ENCODE data around the gene SNRPE.

SNRPE gene

DNA sequence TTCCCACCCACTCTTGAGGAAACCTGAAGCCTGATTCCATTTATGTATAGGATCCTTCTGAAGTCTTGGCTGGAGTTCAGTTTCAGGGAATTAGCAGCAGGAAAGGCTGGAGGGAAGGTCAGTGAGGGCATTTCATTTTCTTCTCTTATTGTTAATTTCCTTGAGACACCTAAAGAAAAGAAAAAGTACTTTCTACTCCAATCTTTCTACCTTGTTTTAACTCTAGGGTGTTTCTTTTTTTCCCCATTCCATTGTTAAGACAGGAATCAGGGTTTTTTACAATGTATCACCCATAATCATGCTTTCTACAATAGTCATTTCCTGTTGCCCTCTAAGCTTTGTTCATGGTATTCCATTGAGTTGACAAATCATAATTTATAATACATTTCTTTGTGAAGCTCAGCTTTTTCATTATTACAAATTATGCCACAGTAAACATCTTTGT, 27.4 kb downstream of the SNRPE start:
- DNase-seq: no peak

DNA sequence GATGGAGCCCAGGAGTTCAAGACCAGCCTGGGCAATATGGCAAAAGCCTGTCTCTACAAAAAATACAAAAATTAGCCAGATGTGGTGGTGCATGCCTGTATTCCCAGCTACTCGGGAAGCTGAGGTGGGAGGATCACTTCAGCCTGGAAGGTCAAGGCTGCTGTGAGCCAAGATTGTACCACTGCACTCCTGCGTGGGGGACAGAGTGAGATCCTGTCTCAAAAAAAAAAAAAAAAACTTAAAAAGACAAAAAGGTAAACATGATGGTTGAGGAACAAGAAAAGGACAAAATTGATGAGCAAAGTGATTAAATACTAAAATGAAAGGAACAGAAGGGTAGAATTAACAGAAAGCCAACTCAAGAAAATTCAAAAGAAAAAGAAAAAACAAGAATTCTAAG, 30.6 kb downstream of the SNRPE start:
- no peak for DNase-seq

DNA sequence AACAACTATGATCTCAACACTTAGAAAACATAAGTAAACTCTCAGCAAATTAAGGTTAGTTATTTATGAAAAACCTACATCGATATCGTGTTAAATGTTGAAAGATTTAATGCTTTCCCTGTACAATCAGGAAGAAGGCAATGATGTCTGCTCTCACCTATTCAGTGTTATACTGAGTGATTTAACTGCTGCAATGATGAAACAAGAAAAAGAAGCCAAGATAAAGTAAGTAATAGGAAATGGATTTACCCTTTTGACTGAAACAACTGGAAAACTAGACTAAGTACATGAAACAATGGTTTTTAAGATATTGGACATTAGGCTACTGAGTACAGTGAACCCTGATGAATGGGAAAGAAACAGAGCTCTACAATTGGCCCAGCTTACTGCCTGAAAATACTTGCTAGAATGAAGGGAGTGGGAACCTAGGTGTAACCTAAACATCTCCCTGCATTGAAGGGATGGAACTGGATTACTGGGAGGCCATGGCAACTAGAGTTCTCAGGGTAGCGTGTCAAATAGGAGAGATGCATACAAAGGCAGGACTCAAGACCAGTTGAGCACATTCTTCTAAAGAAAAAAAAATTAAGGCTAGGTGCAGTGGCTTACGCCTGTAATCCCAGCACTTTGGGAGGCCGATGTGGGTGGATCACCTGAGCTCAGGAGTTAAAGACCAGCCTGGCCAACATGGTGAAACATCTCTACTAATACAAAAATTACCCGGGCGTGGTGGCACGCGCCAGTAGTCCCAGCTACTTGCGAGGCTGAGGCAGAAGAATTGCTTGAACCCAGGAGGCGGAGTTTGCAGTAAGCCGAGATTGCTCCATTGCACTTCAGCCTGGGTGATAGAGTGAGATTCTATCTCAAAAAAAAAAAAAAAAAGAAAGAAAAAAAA, 37.3 kb downstream of the SNRPE start:
- DNase-seq: no peak

DNA sequence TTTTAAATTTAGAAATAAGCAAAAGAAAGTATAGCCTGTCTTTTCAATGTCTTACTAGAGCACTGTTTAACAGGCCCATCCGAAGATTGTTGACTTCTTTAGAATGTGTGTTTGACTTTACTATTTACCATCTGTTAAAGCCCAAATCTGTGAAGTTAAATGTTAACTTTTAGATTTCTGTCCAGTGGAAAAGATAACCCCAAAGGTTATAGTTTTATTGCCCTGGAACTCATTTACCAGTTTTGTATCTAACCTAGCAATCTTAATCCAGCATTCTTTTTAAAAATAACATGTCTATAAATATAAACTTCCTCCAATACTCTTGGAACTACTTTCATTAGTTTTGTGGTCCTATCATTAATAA, 37.9 kb downstream of the SNRPE start:
- no peak for DNase-seq

DNA sequence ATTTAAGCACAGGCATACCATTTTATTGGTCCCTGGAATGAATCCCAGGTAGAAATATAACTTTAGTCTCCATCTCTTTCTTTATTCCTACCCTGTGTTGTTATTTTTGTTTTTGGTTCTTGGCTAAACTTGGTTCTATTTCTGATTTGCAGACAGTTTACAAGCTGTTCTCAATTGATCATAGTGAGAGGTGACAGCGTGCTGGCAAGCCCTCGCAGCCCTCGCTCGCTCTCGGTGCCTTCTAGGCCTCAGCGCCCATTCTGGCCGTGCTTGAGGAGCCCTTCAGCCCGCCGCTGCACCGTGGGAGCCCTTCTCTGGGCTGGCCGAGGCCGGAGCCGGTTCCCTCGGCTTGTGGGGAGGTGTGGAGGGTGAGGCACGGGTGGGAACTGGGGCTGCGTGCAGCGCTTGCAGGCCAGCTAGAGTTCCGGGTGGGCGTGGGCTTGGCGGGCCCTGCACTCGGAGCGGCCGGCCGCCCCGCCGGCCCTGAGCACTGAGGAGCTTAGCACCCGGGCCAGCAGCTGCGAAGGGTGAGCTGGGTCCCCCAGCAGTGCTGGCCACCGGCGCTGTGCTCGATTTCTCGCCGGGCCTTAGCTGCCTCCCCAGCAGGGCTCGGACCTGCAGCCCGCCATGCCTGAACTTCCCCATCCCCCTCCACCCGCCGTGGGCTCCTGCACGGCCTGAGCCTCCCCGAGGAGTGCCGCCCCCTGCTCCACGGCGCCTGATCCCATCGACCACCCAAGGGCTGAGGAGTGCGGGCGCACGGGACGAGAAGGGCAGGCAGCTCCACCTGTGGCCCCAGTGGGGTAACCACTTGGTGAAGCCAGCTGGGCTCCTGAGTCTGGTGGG, 38.7 kb downstream of the SNRPE start:
- no peak for DNase-seq

DNA sequence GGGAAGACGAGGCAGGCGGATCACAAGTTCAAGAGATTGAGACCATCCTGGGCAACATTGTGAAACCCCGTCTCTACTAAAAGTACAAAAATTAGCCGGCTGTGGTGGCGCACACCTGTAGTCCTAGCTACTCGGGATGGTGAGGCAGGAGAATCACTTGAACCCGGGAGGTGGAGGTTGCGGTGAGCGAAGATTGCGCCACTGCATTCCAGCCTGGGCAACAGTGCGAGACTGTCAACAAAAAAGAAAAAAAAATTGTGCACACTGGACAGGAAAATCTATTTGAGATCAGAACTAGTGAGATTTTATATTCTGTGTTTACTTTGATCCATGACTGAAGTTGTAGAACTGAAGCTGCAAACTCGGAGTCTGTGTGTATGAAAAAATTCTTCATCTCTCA, 40.2 kb downstream of the SNRPE start:
- DNase-seq: no peak

DNA sequence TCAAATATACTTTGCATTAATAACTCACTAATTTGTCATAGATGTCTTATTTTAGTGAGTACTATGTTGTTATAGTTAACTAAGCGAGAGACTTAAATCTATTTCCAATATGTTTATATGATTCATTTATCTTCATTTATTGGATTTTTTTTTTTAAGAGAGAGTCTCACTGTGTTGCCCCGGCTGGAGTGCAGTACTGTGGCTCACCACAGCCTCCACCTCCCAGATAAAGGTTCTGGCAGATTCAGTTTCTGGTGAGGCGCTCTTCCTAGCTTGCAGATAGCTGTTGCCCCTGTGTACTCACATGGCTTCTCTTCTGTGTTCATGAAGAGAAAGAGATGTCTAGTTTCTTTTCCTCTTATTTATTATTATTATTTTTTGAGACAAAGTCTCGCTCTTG, 43.9 kb downstream of the SNRPE start:
- DNase-seq: no peak

DNA sequence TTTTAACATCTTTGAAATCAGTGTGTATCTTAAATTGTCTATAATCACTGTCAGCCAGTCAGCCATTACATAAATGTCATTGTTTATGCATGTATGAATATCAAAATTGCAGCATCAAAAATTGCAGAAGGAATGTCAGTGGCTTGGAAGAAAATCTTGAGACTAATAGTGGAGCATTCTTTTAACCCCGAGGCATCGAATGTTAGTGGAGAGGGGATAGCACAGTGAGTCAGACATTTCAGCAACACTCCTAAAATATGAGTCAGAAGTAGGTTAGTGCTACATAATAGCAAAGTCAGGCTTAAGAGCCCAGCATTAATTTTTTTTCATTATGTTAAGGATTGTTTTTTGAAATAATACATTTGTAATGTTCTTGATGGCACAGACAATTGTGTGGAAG, 45.5 kb downstream of the SNRPE start:
- no peak for DNase-seq

DNA sequence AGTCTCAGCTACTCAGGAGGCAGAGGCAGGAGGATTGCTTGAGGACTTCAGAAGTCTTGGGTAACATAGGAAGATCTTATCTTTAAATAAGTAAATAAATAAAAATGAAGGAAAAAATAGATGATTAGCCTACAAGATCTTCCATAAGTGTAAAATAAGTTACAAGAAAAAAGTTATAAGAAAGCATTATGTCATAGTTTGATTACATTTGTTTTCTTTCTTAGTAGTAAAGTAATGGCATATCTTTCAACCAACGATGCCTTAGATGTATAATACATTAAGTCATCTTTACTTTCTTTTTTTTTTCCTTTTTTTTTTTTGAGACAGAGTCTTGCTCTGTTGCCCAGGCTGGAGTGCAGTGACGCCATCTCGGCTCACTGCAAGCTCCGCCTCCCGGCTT, 46.5 kb downstream of the SNRPE start:
- no peak for DNase-seq

DNA sequence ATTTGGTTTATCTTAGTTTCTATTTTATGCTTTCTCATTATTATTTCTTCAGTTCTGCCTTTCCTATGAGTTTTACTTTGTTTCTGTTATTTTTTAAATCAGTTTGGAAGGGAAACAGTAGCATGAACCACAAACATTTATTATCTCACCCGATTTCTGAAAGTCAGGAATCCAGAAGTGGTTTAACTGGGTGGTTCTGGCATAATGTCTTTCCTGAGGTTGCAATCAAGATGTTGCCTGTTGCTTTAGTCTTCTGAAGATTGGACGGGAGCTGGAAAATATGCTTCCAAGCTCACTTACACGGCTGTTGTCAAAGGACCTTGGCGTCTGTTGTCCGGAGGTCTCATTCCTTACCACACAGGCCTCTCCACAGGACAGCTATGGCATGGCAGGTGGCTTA, 50.4 kb downstream of the SNRPE start:
- DNase-seq: no peak

DNA sequence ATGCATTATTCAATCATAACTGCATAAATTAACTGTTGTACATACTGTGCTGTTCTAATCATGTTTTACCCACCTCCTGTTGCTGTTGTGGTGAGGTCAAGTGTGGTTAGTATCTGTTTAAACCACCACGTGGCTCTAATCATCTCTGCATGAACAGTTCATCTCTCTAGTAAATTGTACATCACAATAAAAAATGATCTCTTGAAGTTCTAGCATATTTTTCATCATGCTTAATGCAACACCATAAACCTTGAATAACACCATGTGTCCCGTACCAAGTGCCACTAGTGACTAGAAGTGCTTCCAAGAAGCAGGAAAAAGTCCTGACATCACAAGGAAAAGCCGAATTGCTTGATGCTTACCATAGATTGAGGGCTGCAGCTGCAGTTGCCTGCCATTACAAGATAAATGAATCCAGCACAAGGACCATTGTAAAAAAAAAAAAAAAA, 51.7 kb downstream of the SNRPE start:
- DNase-seq: no peak

DNA sequence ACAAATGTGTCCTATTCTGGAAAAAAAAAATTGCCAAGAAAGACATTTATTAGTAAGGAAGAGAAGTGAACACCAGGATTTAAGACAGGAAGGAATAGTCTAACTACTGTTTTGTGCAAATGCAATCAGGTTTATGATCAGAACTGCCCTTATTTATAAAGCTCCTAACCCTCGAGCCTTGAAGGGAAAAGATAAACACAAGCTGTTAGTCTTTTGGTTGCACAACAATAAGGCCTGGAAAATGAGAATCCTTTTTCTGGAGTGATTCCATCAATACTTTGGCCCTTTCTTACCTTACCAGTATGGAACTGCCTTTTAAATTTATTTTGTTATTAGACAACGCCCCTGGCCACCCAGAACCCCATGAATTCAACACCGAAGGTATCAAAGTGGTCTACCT, 52.9 kb downstream of the SNRPE start:
- DNase-seq: no peak

DNA sequence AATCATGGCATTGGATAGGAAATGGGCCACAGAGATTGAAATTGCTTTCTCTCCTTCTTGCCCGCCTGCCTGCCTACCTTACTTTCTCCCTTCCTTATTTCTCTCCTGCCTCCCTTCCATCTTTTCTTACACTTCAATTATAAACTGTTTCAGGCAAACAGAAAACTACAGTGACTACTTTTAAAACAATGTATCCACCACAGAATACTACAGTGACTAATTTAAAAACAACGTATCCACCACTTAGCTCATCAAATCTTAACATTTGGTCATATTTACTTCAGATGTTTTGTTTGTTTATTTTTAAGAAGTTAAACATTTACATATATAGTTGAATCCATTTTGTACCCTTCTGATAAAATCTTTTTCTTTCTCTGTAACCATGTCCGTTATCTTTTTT, 54.4 kb downstream of the SNRPE start:
- DNase-seq: no peak

DNA sequence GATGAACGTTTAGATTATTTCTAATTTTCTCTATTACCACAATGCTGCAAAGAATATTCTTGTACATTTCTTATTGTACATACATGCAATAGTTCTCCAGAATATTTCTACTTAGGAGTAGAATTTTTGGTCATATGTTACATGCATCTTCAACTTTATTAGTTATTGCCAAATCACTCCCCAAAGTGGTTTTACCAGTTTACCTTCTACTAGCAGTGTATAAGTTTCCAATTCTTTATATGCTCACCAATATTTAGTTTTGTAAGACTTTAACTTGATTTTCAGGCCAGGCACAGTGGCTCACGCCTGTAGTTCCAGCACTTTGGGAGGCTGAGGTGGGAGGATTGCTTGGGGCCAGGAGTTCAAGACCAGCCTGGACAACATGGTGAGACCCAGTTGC, 55.4 kb downstream of the SNRPE start:
- DNase-seq: no peak
